ENCODE data around the gene CCNC.

- no peak for TF ChIP-seq EZH2 (IDR thresholded peaks at IDR 0.05; ENCODE audit: low read depth, unreplicated experiment)
- no peak for TF ChIP-seq ZNF462 (CRISPR knock-in tag; IDR thresholded peaks at IDR 0.05)
- TF ChIP-seq CTCF (conservative IDR thresholded peaks at IDR 0.05; ENCODE audit: low read depth in 2 of 2): 0 out of 4 replicates have a peak, but pooled peaks of 1 of the 2 experiments have one; percentile 8
- no peak for TF ChIP-seq REST (IDR thresholded peaks at IDR 0.05; ENCODE audit: unreplicated experiment)
- TF ChIP-seq POLR2AphosphoS5 (IDR thresholded peaks at IDR 0.05; ENCODE audit: low read depth): peak; percentile 97
- no peak for TF ChIP-seq EZH2phosphoT487 (IDR thresholded peaks at IDR 0.05; ENCODE audit: unreplicated experiment)
- TF ChIP-seq ZNF331 (CRISPR knock-in tag; IDR thresholded peaks at IDR 0.05; ENCODE audit: low read depth): no peak
- peak; percentile 67 for TF ChIP-seq CREB1 (CRISPR knock-in tag; IDR thresholded peaks at IDR 0.05; ENCODE audit: low read depth)
Measured at GRCh38 chr6:99568103-99568933, at the start of gene CCNC.

All from GM23338 (cell line).